ENCODE data around the gene ZNF662. TPM values are rescaled to one million over a fixed set of nuclear protein-coding genes. Genes with fewer than 3 reads are reported as not detected.

The ZNF662 gene
- total RNA-seq, 1 experiment from 2014 or later: not detected

GRCh38 chr3:42867138-42867537 lies 38.8 kb upstream of the ZNF662 start:
- no peaks in the 10 kb centered on the region for H3K9me3 ChIP-seq (ENCODE audit: control insufficient read depth, low read depth, low read length)
- Mint-ChIP-seq H3K27me3 (ENCODE audit: low read depth) (peaks cover 10% of the 10 kb centered on the region), H3K27ac (no peak overlapping the region), H3K4me3 (no peak overlapping the region), H3K9me3 (no peaks in the 10 kb centered on the region), H3K4me1 (no peaks in the 10 kb centered on the region), H3K36me3 (ENCODE audit: insufficient read depth in 1 of 3, low read depth in 3 of 3) (no peaks in the 10 kb centered on the region)
- H2BK120ac ChIP-seq (ENCODE audit: low read depth, low read length, poor library complexity, severe bottlenecking): no peak overlapping the region
- H2BK20ac ChIP-seq (ENCODE audit: low read depth, low read length, poor library complexity, severe bottlenecking): no peak overlapping the region
- H4K91ac ChIP-seq (ENCODE audit: insufficient read length, low read depth, low read length): no peak overlapping the region
- H2BK12ac ChIP-seq (ENCODE audit: insufficient read length, low read depth, low read length): no peak overlapping the region
- H3K79me1 ChIP-seq (ENCODE audit: insufficient read depth, low read depth, low read length, poor library complexity, severe bottlenecking): no peaks in the 10 kb centered on the region
- H2BK5ac ChIP-seq (ENCODE audit: insufficient read length, low read length): no peak overlapping the region
- H3K4ac ChIP-seq (ENCODE audit: low read depth, low read length): no peak overlapping the region
- no peak overlapping the region for H3K9ac ChIP-seq (ENCODE audit: extremely low read depth, insufficient read length, low read length)
- no peaks in the 10 kb centered on the region for H3K23me2 ChIP-seq (ENCODE audit: insufficient read length, low read depth, low read length, poor library complexity, severe bottlenecking)
- no peak for DNase-seq
- no peak overlapping the region for H3K27ac ChIP-seq (ENCODE audit: insufficient read length, low read depth, low read length)
- no peaks in the 10 kb centered on the region for H3K79me2 ChIP-seq (ENCODE audit: insufficient read depth, low read length)
- H3K14ac ChIP-seq (ENCODE audit: insufficient read depth, low read length): no peak overlapping the region
- no peak overlapping the region for H2AK5ac ChIP-seq (ENCODE audit: insufficient read length, low read length)
- H4K8ac ChIP-seq (replicated peaks; ENCODE audit: insufficient read length, low read depth, low read length): no peak overlapping the region
- H3K27me3 ChIP-seq (ENCODE audit: insufficient read depth, low read length): no peaks in the 10 kb centered on the region
- no CpG with 5 or more reads among the region's 7 CpGs for WGBS (ENCODE audit: extremely low coverage, insufficient read length, low lambda C conversion rate)
- no peak overlapping the region for H2AFZ ChIP-seq (ENCODE audit: low read length)
- H4K20me1 ChIP-seq (ENCODE audit: control insufficient read depth, insufficient read depth, insufficient read length): no peaks in the 10 kb centered on the region
- H3K4me1 ChIP-seq (ENCODE audit: insufficient read depth, low read length): no peaks in the 10 kb centered on the region
- TF ChIP-seq CTCF (conservative IDR thresholded peaks at IDR 0.05): no peak
- no peak overlapping the region for H4K5ac ChIP-seq (ENCODE audit: insufficient read length, low read depth, low read length)
- H3K23ac ChIP-seq (ENCODE audit: insufficient read length, low read depth, low read length): no peak overlapping the region
- no peak overlapping the region for H3K56ac ChIP-seq (ENCODE audit: insufficient read length, low read depth, low read length)
- no peak overlapping the region for H3K18ac ChIP-seq (ENCODE audit: insufficient read length, low read depth, low read length)
- H2BK15ac ChIP-seq (ENCODE audit: low read depth, low read length): no peak overlapping the region
- no peak overlapping the region for H3K4me2 ChIP-seq (ENCODE audit: insufficient read depth, insufficient read length, low read length)
- H3T11ph ChIP-seq (ENCODE audit: low read length): no peak overlapping the region

All from H9 (cell line).